ENCODE results near the gene CHST11.

The CHST11 gene

DNA sequence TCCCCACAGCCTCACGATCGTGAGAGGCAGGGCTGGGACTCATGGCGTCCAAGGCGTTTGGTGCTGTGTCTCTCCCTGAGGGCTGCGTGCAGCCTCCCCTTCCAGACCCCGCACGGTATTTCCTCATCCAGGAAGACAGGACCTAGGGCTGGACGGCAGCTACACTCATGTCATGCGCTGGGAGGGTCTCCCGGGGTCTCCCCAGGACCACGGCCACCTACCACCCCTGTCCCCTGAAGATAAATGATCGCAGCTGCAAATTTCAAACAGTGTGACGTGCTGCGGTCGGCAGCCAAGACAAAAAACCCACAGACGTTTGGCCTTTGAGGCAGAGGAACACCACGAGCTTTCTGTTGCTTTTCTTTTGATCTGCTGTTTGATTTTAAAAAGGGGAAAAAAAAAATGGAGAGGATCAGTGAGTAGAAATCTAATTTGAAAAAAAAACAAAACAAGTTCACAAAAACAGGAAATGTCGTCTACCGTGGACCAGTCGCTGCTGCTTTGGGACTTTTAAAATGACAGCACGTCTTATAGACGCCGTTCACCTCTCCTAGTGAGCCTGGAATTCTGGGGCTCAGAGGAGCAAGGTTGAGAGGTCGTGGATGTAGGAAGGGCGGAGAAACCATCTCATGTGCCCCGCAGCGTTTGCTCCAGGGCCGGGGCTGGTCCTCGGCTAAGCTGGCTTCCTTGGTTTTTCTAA lies 263.7 kb downstream of the CHST11 start:
- DNase-seq (ENCODE audit: low read depth, low spot score), result no peak
- H3K27ac ChIP-seq, result no peak overlapping the region

DNA sequence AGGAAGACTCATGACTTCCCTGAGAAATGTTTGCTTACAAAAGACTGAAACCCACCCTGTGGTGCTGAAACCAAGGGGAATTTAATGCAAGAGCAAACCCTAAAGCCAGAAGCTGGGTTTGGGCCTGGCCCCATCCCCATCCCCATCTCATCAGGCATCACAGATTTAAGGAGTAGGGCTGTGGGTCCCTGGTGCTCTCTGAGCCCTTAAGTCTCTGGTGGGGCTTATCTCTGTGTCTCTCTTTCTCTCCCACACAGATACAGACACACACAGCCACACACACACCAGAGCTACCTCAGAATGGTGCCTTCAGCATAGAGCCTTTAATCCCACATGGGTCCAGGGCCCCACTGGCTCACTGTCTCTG lies 264.3 kb downstream of the CHST11 start:
- no peak overlapping the region for H3K27ac ChIP-seq
- DNase-seq (ENCODE audit: low read depth, low spot score), result no peak

DNA sequence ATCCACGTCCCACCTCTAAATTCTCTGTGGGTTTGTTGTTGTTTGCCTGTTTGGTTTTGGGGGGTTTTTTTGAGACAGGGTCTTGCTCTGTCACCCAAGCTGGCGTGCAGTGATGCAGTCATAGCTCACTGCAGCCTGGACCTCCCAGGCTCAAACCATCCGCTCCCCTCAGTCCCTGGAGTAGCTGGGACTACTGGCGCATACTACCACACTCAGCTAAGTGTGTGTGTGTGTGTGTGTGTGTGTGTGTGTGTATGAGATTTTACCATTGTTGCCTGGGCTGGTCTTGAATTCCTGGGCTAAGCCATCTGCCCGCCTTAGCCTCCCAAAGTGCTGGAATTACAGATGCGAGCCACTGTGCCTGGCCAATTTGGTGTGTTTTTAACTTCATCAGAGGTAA lies 265.2 kb downstream of the CHST11 start:
- no peak overlapping the region for H3K27ac ChIP-seq
- DNase-seq (ENCODE audit: low read depth, low spot score), result no peak

DNA sequence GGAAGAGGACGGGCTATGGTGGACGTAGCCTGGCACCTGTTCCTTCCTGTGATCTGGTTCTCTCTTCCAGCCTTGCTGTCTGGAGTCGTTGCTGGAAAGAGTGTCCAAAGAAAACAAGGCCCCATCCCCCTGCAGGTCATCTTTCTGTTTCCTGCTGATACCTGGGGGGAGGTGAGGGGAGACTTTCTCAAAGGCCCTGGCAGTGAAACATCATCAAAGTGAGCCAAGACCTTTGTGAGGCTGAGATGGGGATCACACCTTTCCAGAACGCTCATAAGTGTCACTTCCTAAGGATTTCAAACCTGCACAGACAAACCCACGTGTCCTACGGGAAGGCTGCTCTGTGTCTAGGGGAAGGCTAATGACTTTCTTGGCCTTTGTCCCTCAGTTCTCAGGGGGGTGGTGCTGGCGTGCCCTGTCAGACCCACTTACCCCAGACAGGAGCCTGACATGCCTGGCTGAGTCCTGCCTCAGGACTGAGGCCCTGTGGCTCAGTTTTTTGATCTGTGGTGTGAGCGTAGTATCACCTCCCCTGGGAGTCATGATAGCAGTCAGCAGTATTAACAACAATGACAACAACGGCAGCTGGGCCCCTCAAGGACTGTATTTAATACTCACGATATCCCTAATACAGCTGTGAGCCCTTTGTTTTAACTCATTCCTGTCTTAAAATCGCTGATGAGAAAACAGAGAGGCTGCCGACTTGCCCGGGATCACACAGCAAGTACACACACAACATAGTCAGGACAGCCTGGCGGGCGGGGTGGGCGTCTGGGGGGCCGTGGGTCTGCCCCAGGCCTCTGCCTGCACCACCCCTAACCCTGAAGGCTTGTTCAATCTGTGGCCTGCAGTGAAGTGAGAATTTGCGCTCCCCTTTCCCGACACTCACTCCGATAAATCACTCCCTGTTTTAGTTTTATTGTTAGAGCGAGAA lies 266.1 kb downstream of the CHST11 start:
- DNase-seq (ENCODE audit: low read depth, low spot score), result no peak
- no peak overlapping the region for H3K27ac ChIP-seq

DNA sequence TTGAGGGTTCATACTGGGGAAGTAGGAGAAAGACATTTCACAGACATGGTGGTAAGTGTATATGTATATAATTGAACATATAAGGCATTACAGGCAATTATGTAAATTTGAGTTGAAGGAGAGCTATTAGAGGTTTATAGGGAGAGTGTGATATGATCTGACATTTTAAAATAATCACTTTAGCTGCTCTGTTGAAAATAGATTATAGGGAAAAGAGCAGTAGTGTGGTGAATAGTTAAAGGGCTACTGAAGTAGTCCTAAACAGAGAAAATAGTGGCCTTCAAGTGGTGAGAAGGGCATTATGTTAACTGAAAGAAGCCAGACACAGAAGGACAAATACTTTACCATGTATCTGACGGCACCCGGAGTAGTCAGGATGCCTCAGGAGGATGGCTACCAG lies 267.1 kb downstream of the CHST11 start:
- H3K27ac ChIP-seq, result no peak overlapping the region
- no peak for DNase-seq (ENCODE audit: low read depth, low spot score)

DNA sequence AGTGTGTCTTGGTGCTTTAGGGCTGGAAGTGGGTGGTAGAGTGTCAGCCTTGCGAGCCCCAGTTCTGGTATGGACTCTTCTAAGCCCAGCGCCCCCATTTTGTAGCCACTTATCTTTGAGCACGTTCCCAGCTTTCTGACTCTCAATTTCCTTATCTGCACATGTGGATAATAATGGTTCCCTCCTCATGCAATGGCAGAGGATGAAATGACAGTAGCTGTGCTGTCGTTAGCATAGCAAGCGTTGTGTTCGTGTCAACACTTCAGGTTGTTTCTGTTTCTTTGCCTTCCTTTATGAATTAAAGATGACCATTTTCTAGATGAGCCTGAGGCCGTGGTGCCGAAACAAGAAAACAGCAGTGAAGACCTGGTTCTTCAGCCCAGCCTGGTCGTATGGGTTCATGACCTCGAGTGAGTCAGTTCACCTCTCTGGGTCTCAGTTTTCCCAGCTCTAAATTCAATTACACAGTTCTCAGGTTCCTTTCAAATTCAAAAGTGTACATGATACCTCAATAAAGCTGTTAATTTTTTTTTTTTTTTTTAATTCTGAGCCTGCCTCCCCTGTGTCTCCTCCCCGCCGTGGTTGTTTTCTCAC lies 268.3 kb downstream of the CHST11 start:
- DNase-seq (ENCODE audit: low read depth, low spot score), result no peak
- H3K27ac ChIP-seq, result no peak overlapping the region

DNA sequence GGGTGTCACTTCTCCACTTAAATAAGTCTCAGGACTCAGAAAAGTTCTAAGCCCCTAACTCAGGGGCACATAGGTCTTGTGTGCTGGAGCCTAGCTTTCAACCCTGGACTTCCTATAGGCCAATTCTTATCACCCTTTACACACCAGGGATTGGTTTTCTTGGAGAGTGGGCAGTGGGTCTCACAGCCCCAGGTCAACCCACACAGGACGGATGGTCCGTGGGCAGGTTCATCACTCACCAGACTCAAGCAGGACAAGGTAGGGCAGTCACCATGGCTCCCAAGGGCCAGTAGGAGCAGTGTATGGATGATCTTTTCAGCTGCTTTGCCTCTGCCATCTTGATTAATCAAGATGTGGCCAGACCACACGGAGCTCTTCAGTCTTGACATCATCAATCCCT lies 268.9 kb downstream of the CHST11 start:
- no peak for DNase-seq (ENCODE audit: low read depth, low spot score)

DNA sequence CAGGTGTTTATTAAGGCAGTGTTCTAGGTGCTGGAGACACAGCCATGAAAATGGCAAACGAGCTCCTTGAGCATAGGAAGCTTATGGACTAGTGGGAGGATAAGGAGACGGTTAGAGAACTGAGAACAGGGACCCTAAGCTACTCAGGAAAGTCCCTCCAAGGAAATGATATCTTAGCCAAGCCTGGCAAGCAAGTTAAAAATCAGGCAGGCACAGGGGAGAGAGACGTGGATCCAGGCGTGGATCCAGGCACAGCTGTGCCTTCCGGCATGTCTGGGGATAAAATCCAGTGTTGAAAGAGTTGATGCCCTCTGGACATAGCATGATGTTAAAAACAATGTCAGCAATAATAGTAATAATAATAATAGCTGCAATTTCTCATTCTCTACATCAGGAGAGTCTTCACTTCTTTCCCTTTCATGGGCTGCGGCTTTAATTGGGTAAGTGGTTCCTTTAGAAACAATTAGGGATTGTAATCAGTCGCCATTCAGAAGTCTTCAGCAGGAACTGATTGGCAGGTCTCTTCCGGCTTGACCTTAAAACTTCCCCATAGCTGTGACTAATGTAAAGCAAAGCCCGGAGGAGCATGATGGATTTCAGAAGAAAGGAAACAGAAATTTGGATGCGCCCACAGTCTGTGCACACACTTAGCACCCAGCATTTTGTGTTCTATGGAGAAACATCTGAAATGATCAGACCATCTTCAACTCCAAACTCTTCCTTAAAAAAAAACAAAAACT lies 271.1 kb downstream of the CHST11 start:
- no peak overlapping the region for H3K27ac ChIP-seq

More for the DNA sequence above, 268.9 kb downstream of the CHST11 start:
- H3K27ac ChIP-seq, result no peak overlapping the region

DNA sequence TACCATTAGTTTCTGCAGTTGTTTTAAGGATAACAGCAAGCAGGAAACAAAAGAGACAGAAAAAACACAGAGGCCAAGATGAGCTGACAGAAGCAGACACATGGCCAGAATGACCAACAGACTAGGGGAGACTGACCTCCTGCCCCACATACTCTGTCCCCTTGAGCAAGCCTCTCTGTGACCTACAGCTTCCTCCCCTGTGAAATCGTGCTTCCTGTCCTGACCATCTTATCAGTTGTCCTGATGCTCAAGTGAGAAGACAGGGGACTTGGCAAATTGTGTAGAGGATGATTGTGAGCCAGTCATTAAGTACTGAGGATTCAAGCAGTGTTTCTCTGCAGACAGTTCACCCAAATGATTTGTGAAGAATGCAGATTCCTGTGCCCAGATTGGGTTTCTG lies 272.3 kb downstream of the CHST11 start:
- H3K27ac ChIP-seq, result no peak overlapping the region
- DNase-seq (ENCODE audit: low read depth, low spot score), result no peak

More for the DNA sequence above, 271.1 kb downstream of the CHST11 start:
- no peak for DNase-seq (ENCODE audit: low read depth, low spot score)

DNA sequence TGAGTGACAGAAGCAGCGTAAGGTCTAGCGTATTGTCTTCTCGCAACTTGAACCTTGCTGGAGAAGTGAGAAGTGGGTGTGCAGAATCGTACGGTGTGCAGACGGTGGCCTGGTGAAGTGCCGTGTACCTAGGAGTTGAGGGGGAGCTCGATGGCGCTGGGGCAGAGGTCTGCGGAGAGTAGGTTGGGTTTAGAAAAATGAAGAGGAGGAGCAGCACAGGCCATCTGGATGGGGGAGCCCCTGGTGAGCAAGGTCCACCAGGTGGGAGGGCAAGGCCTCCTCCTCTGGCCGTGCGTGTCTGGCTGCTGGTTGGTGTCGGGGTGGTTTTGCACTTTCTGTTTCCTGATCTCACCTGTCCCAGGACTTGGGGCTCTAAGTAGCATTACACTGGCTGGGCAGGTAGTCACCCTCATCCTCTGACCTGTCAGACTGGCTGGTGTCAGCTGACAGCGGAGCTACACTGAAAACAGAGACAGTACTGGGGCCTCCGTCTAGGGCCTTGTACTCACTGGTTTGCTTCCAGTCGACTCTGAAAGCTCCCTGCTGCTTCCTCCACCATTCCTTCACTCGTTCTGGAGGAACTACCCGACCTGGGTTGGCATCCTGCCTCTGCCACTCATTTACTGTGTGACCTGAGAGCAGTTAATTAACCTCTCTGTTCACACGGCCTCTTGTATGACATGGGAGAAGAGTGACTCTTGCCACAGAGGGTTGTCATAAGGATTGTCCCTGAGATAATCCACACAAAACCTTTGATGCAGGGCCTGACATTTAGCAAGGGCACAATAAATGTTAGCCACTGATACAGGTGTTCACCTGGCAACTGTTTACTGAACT lies 273.1 kb downstream of the CHST11 start:
- DNase-seq (ENCODE audit: low read depth, low spot score), result no peak
- no peak overlapping the region for H3K27ac ChIP-seq

DNA sequence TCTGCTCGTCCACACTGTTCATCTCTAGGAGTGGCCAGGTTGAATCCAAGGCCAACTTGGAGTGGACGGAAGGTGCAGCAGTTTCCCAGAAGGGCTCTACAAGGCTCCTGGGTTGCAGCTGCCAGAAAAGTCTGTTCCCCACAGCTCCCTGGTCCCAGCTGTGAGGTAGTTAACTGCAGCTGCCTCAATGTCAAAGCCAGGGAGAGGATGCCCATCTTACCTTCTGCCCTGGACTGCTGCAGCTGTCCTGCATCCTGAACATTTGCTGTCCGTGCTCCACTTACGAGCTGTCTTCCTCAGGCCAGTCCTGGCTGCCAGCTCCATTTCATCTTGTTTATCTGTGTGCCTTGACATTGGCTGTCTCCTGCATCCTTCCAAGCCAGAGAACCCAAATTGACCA lies 274.0 kb downstream of the CHST11 start:
- H3K27ac ChIP-seq, result no peak overlapping the region
- DNase-seq (ENCODE audit: low read depth, low spot score), result no peak

DNA sequence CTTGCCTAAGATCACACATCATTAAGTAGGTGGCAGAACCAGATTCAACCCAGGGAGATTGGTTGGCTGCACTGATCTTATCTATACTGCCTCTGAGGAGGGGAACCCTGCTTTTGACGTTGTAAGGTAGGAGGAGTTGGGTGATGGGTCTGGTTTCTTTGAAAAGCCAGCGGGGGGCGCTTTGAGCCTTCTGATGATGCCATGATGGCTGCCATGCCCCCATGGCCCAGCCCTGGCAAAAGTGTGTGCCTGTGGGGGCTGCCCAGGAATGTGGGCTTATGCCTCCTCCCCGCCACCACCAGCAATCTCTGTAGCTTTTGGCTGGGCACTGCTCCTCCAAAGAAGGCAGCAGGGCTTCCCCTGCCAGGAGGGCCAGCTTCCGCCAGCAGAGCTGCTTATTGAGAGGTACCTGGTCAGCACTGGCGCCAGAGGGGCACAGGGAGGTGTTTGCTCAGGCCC lies 277.0 kb downstream of the CHST11 start:
- DNase-seq (ENCODE audit: low read depth, low spot score), result no peak
- no peak overlapping the region for H3K27ac ChIP-seq

DNA sequence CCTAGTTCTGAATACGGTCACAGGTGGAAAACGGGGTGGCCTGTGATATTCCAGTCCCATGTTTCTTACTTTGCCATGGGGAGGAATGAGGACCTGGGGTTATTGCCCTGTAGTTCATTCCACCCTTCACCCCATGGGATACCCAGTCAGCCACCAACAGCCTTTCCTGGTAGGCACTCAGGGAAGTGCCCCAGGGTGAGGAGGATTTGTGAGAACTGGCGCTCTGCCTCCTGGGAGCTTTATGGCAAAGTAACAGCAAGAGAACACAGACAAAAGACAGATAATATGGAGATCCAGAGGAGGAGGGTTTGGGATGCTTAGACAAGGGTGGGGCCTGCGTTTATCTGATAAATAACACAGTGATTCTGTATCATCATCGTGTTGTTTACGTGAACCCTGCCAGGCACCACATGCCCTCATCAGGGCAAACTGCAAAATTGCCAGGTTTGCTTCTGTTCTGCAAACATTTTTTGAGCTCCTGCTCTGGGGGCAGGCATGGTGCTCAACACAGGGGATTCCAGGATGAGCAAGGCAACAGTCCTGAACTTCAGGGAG lies 277.9 kb downstream of the CHST11 start:
- no peak overlapping the region for H3K27ac ChIP-seq
- DNase-seq (ENCODE audit: low read depth, low spot score), result no peak

DNA sequence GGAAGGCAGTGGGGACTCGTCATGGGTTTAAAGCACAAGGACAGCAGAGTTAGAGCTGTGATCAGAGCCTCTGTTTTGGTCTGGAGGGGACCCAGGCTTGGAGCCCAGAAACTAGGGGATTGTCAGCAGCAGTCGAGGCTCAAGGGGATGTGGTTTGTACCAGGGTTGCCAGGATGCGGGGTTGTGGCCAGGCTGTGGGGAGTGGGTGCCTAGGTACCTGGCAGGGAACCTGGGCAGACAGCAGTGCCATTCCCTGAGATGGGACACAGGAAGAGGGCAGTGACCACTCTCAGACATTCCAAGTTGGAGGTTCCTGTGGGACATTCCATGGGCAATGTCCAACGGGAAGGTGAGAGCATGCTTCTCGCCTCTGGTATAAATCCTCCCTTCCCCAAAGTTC lies 279.1 kb downstream of the CHST11 start:
- H3K27ac ChIP-seq, result no peak overlapping the region
- DNase-seq (ENCODE audit: low read depth, low spot score), result no peak

DNA sequence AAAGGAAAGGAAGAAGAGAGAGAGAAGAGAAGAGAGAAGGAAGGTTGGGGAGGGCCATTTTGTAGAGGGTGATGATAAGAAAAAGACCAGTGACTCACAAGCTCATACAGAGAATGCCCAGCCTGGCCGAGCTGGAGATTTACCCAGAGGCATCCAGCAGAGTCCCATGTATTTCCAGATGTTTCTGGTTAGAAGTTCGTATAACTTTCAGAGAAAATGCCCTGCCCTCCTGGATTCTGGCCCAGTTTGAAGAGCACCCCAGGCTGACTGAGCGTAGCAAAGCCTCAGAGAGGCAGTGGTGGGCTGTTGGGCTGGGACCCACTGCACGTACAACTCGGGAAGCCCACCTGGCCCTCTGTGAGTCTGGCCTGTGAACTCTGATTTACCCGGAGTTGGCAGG lies 279.6 kb downstream of the CHST11 start:
- H3K27ac ChIP-seq, result no peak overlapping the region
- DNase-seq (ENCODE audit: low read depth, low spot score), result no peak

DNA sequence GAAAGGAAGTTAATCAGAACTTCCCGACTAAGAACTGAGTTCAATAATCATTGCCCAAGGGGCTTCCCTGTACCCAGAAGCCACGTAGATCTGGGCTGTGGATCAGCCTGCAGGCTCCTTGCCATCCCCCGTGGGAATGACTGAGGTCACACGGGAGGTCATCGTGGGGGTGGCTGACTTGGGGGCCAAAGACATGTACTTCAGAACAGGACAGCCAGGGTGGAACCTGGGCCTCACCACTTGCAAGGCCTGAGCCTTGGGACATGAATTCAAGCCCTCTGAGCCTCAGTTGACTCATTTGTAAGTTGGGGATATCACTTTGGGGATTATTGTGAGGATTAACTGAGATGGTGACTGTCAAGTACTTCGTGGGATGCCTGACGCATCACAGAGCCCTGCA lies 280.4 kb downstream of the CHST11 start:
- no peak for DNase-seq (ENCODE audit: low read depth, low spot score)
- no peak overlapping the region for H3K27ac ChIP-seq

DNA sequence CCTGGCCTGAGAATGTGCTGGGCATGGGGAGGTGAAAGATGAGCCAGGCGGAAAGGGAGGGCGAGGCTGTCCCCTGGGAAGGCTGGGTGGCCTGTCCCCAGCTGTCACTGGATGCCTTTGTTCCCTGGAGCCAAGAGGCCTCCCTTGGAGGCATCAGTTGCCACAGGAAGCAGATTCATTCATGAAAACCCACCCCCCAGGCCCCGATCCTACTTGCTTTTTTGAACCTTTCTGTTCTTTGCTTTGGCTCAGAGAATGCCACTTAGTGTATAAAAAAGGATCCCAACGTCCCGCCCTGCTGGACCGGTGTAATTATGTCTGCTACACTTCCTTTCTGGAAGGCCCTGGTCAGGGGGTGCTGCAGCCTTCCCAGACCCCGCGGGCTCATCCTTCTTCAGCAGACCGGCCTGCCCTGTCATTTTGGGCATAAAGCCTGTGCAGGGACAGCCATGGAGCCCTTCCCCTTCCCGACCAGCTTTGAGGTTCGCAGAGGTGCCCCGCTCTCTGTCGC lies 281.1 kb downstream of the CHST11 start:
- DNase-seq (ENCODE audit: low read depth, low spot score), result no peak
- H3K27ac ChIP-seq, result peak overlapping the region; percentile 65

DNA sequence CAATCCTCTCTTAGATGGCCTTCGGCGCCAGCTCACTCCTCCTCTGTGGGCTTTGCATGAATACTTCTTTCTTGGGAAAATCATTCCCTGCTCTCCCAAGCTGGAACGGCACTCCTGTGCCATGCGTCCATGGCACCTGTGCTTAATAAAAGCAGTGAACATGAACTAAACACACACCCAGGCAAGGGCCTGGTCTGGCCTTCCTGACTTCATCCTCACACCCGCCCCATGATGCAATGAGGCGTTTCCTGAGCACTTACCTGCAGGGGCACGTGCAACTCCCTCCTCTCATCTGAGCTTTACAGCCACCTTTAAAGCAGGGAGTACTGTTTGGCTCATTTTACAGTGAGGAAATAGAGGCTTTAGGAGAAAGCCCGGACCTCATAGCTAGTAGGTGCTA lies 281.6 kb downstream of the CHST11 start:
- peak; percentile 43 for DNase-seq (ENCODE audit: low read depth, low spot score)

More for the DNA sequence above, 281.6 kb downstream of the CHST11 start:
- H3K27ac ChIP-seq, result peak overlapping the region; percentile 65

Measured in epithelial cell of prostate (primary cell).